ENCODE data around the gene FUBP1. TPM values are rescaled to one million over a fixed set of nuclear protein-coding genes. Genes with fewer than 3 reads are reported as not detected.
A peak's percentile ranks its signal among the peaks of the same experiment; 100 is the strongest.

Gene FUBP1
- total RNA-seq, 1 donor: 125 TPM

GRCh38 chr1:77906624-77907023, 72.2 kb downstream of the FUBP1 start:
- no peak overlapping the region for H3K4me3 ChIP-seq (ENCODE audit: low read depth, low read length)

GRCh38 chr1:77906019-77906545, 72.8 kb downstream of the FUBP1 start:
- DNase-seq (ENCODE audit: low read depth): no peak
- TF ChIP-seq CTCF (IDR thresholded peaks at IDR 0.05; ENCODE audit: insufficient read depth, low read depth, low read length): no peak
- H3K4me3 ChIP-seq (ENCODE audit: low read depth, low read length): no peak overlapping the region

More at GRCh38 chr1:77906624-77907023, 72.2 kb downstream of the FUBP1 start:
- DNase-seq (ENCODE audit: low read depth): no peak
- TF ChIP-seq CTCF (IDR thresholded peaks at IDR 0.05; ENCODE audit: insufficient read depth, low read depth, low read length): no peak

GRCh38 chr1:77905603-77906002, 73.3 kb downstream of the FUBP1 start:
- DNase-seq (ENCODE audit: low read depth): no peak
- H3K4me3 ChIP-seq (ENCODE audit: low read depth, low read length): no peak overlapping the region
- TF ChIP-seq CTCF (IDR thresholded peaks at IDR 0.05; ENCODE audit: insufficient read depth, low read depth, low read length): no peak

GRCh38 chr1:77900687-77901293, 78.1 kb downstream of the FUBP1 start:
- no peak overlapping the region for H3K4me3 ChIP-seq (ENCODE audit: low read depth, low read length)
- TF ChIP-seq CTCF (IDR thresholded peaks at IDR 0.05; ENCODE audit: insufficient read depth, low read depth, low read length): peak; percentile 86
- DNase-seq (ENCODE audit: low read depth): peak; percentile 71

GRCh38 chr1:77899647-77900320, 79.1 kb downstream of the FUBP1 start:
- H3K4me3 ChIP-seq (ENCODE audit: low read depth, low read length): no peak overlapping the region
- no peak for TF ChIP-seq CTCF (IDR thresholded peaks at IDR 0.05; ENCODE audit: insufficient read depth, low read depth, low read length)
- DNase-seq (ENCODE audit: low read depth): peak; percentile 12

Small RNA genes lying within 50 kb of the gene (small RNA-seq; reads per million reads assigned to genes)
- 7.3 reads per million, percentile 87 among the genes with 10 or more reads in this experiment for gene AC103591.3

Other genes starting within 250 kb of the FUBP1 start
- gene USP33, start 219.2 kb downstream of the FUBP1 start, total RNA-seq: 79.2 and 120 TPM in 2 replicates
- gene MIGA1, start 199.4 kb downstream of the FUBP1 start, total RNA-seq: 10.0 and 16.8 TPM in 2 replicates
- gene NEXN, start 90.4 kb downstream of the FUBP1 start, total RNA-seq: 16.8 and 19.3 TPM in 2 replicates
- gene DNAJB4, start 25.9 kb upstream of the FUBP1 start, total RNA-seq: 35.4 and 57.0 TPM in 2 replicates
- 0.32 and 0.43 TPM in 2 replicates for gene GIPC2, start 66.9 kb upstream of the FUBP1 start, total RNA-seq

All from fibroblast of villous mesenchyme (primary cell).